B cell (primary cell): ENCODE measurements around the gene VWA1. TPM values are rescaled to one million over a fixed set of nuclear protein-coding genes. Genes with fewer than 3 reads are reported as not detected.
"Not testable (repeated sequence)": the region's sequence is repeated elsewhere in the genome, so short reads cannot be mapped to it uniquely, and the experiment has no call there.

Source experiments
- ATAC-seq: fragments of 200-7000 bp; cut with Tn5 transposase; one replicate; pipeline ENCODE4 v1.10.0; 2021; ENCODE audit warnings: low read depth, mild to moderate bottlenecking, moderate number of reproducible peaks, moderate library complexity
- CTCF ChIA-PET: fragments of 350-600 bp; sonication (Branson Sonifier 250); formaldehyde crosslinking; loops from one replicate; lab custom pipeline; 2021; ENCODE audit warnings: antibody characterized with exemption, inconsistent platforms; lab: Charles Lee
- POLR2A ChIA-PET: fragments of 350-600 bp; sonication (Branson Sonifier 250); formaldehyde crosslinking; loops from one replicate; lab custom pipeline; 2021; ENCODE audit warnings: antibody characterized with exemption; lab: Charles Lee
- DNase-seq: peaks from one replicate; pipeline ENCODE4 v3.0.0; 2013
- H2AFZ ChIP-seq: 2 replicates; pipeline ENCODE4 v1.6.1; 2012; ENCODE audit warnings: mild to moderate bottlenecking, low read depth, low read length; ENCODE audit not compliant: insufficient read depth, poor library complexity, severe bottlenecking
- H3K27ac ChIP-seq, 2 donors: 1 replicate in 1 of 2; 2 replicates in 1 of 2; pipeline ENCODE4 v1.5.1; 2012 to 2013; ENCODE audit warnings: low read length in 2 of 2, mild to moderate bottlenecking in 2 of 2, moderate library complexity in 1 of 2
- H3K27me3 ChIP-seq, 4 experiments: fragments of 200-600 bp in 1 of 4; sonication (generic) in 1 of 4; replicated peaks in 1 of 4; 1 replicate in 2 of 4; 2 replicates in 2 of 4; pipeline versions ENCODE4 v1.6.1 to v1.7.0; 2013 to 2016; ENCODE audit warnings: low read length in 3 of 4, mild to moderate bottlenecking in 2 of 4, mixed read lengths in 1 of 4, moderate library complexity in 1 of 4; ENCODE audit not compliant: insufficient read depth in 4 of 4, control insufficient read depth in 3 of 4; ENCODE audit errors: control extremely low read depth in 1 of 4
- H3K36me3 ChIP-seq, 2 experiments: replicated peaks in 1 of 2; 1 replicate in 1 of 2; 2 replicates in 1 of 2; pipeline versions ENCODE4 v1.6.1 to v1.7.1; 2013; ENCODE audit warnings: low read length in 1 of 2; ENCODE audit not compliant: insufficient read depth in 2 of 2, control insufficient read depth in 1 of 2; ENCODE audit errors: control extremely low read depth in 1 of 2, extremely low read depth in 1 of 2
- H3K4me1 ChIP-seq, 2 donors: fragments of 200-600 bp in 1 of 2; sonication (generic) in 1 of 2; 1 replicate in 1 of 2; 2 replicates in 1 of 2; pipeline versions ENCODE4 v1.5.1 to v1.6.1; 2013 to 2017; ENCODE audit warnings: low read length in 2 of 2; ENCODE audit not compliant: control insufficient read depth in 2 of 2, insufficient read depth in 2 of 2
- H3K4me2 ChIP-seq: replicated peaks from 2 replicates; pipeline ENCODE3; 2012; ENCODE audit warnings: mild to moderate bottlenecking, low read depth, low read length; ENCODE audit not compliant: poor library complexity, severe bottlenecking
- H3K4me3 ChIP-seq, 5 experiments: fragments of 200-600 bp in 1 of 5; sonication (generic) in 1 of 5; 1 replicate in 3 of 5; 2 replicates in 2 of 5; pipeline versions ENCODE4 v1.5.1 to v1.7.0; 2011 to 2016; ENCODE audit warnings: low read length in 4 of 5, mild to moderate bottlenecking in 4 of 5, low read depth in 2 of 5, control low read depth in 1 of 5, moderate library complexity in 1 of 5; ENCODE audit not compliant: insufficient read depth in 1 of 5; ENCODE audit errors: control extremely low read depth in 1 of 5, extremely low read depth in 1 of 5
- H3K79me2 ChIP-seq: fragments of 200-600 bp; sonication (generic); one replicate; pipeline ENCODE4 v1.6.0; 2016; ENCODE audit warnings: low read length; ENCODE audit not compliant: control insufficient read depth, insufficient read depth
- H3K9ac ChIP-seq: fragments of 200-600 bp; sonication (generic); 2 replicates; pipeline ENCODE4 v1.6.1; 2017; ENCODE audit warnings: mild to moderate bottlenecking, low read length, moderate library complexity
- H3K9me3 ChIP-seq, 3 donors: one replicate each; pipeline versions ENCODE4 v1.6.1 to v1.7.1; 2013; ENCODE audit warnings: low read length in 2 of 3; ENCODE audit not compliant: control insufficient read depth in 2 of 3, insufficient read depth in 1 of 3; ENCODE audit errors: control extremely low read depth in 1 of 3
- H4K20me1 ChIP-seq: 2 replicates; pipeline ENCODE4 v1.6.0; 2012; ENCODE audit warnings: mild to moderate bottlenecking, low read length; ENCODE audit not compliant: insufficient read depth, control insufficient read depth, poor library complexity, severe bottlenecking
- H3K27ac Mint-ChIP-seq: one replicate; pipeline ENCODE4 v1.8.0; 2021; ENCODE audit warnings: mixed read lengths
- H3K27me3 Mint-ChIP-seq: one replicate; pipeline ENCODE4 v1.8.0; 2021; ENCODE audit warnings: mixed read lengths
- H3K4me1 Mint-ChIP-seq: one replicate; pipeline ENCODE4 v1.8.0; 2021; ENCODE audit warnings: mixed read lengths
- H3K4me3 Mint-ChIP-seq: one replicate; pipeline ENCODE4 v1.8.0; 2021; ENCODE audit warnings: mixed read lengths
- H3K9me3 Mint-ChIP-seq: one replicate; pipeline ENCODE4 v1.8.0; 2022; ENCODE audit warnings: mixed read lengths; ENCODE audit not compliant: insufficient read depth
- WGBS: methylation state at CpG from one replicate; pipeline ENCODE4 v1.1.5; 2013; ENCODE audit warnings: missing lambda C conversion rate; ENCODE audit not compliant: insufficient coverage; 5-methylcytosine and 5-hydroxymethylcytosine counted together
- intact Hi-C: fragments of 100-400 bp; cut with micrococcal nuclease; formaldehyde crosslinking; loops from one replicate; pipeline ENCODE4 v1.10.0; 2022
- polyA plus RNA-seq: library from polyadenylated mRNA; depleted of rRNA; stranded (reverse); fragments of >200 nt; gene quantifications from 2 replicates; pipeline ENCODE4 v1.2.3, GENCODE V29; 2012
- total RNA-seq, 2 donors: library from RNA; stranded (reverse); fragments of 120-200 nt in 1 of 2; gene quantifications; 1 replicate in 1 of 2; 2 replicates in 1 of 2; pipeline versions ENCODE4 v1.2.3 to v1.2.4, GENCODE V29; 2013 to 2022

VWA1 gene
- total and polyA plus RNA-seq, 2 donors (not counting 1 experiment from before 2014, with no cell fraction given) = 0.09 TPM; not detected in 1

DNA sequence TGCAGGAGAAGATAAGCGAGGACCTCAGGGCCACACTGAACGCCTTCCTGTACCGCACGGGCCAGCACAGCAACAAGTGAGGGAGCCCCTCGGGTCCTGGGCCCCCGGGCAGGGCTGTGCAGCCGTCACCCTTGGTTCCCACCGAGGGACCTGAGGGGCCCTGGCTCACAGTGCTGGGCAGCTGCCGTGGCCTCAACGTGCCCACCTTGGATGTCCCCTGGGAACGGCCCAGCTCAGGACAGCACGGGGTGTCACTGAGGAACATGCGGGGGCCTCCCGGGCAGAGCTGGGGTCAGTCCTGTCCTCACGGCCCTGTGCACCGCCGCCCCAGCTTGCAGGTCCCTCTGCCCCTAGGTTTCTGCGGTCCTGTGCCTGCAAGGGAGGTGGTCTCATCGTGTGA lies 23.7 kb downstream of the VWA1 start:
- H3K9me3 ChIP-seq, H3K27ac ChIP-seq, H3K36me3 ChIP-seq, H3K4me2 ChIP-seq, H4K20me1 ChIP-seq, intact Hi-C loops, ATAC-seq, H3K27me3 Mint-ChIP-seq, H3K4me3 ChIP-seq, H3K9ac ChIP-seq, H2AFZ ChIP-seq, DNase-seq, H3K27ac Mint-ChIP-seq, CTCF ChIA-PET, H3K79me2 ChIP-seq, H3K4me3 Mint-ChIP-seq, H3K4me1 Mint-ChIP-seq, H3K9me3 Mint-ChIP-seq: not testable (repeated sequence)
- 90% methylated on average over 5 of the region's 19 CpGs for WGBS
- H3K27me3 ChIP-seq = peaks cover 0 to 16% (median 0%) of the 10 kb centered on the region in 4 experiments
- peaks cover 0 to 12% of the 10 kb centered on the region in 2 donors for H3K4me1 ChIP-seq
- POLR2A ChIA-PET = interaction anchor here (0.7 kb wide), 1 partner anchor 97 kb away, joined by 3 read pairs; no protein-coding TSS in a partner anchor

DNA sequence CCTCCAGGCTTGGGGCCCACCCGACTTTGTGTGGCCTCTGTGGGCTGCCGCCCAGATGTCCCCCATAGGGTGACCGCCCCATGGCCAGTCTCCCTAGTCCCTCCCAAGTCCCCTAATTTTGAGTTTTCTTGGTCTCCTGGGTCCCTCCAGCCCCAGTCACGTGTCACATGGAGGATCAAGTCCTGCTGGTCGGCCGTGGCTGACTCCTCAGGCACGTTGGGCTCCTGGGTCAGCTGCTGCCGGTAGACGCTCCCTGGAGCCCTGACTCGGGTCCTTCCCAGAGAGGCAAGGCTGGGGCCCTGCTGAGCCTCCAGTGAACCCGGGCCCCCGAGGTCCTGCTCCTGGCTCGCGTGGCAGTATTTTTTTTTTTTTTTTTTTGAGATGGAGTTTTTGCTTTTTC lies 24.2 kb downstream of the VWA1 start:
- H3K9me3 ChIP-seq, H3K4me1 Mint-ChIP-seq, H3K4me2 ChIP-seq, H4K20me1 ChIP-seq, H3K4me3 ChIP-seq, H3K27ac ChIP-seq, H3K27me3 Mint-ChIP-seq, CTCF ChIA-PET, H2AFZ ChIP-seq, POLR2A ChIA-PET, DNase-seq, H3K9ac ChIP-seq, H3K9me3 Mint-ChIP-seq, intact Hi-C loops, ATAC-seq, H3K27ac Mint-ChIP-seq, H3K79me2 ChIP-seq, H3K36me3 ChIP-seq, H3K4me3 Mint-ChIP-seq: not testable (repeated sequence)
- Histone ChIP-seq H3K27me3 (peaks cover 0 to 16% (median 0%) of the 10 kb centered on the region in 4 experiments), H3K4me1 (peaks cover 0 to 12% of the 10 kb centered on the region in 2 donors)
- 99% methylated on average over 9 of the region's 14 CpGs for WGBS
